HPDE6-E6E7 (cell line): ENCODE measurements around the gene AAMDC.

Experiments
- DNase-seq: peaks from one replicate; pipeline ENCODE4 v3.0.0; 2011; ENCODE audit warnings: missing footprints; ENCODE audit errors: extremely low spot score

Gene AAMDC

DNA sequence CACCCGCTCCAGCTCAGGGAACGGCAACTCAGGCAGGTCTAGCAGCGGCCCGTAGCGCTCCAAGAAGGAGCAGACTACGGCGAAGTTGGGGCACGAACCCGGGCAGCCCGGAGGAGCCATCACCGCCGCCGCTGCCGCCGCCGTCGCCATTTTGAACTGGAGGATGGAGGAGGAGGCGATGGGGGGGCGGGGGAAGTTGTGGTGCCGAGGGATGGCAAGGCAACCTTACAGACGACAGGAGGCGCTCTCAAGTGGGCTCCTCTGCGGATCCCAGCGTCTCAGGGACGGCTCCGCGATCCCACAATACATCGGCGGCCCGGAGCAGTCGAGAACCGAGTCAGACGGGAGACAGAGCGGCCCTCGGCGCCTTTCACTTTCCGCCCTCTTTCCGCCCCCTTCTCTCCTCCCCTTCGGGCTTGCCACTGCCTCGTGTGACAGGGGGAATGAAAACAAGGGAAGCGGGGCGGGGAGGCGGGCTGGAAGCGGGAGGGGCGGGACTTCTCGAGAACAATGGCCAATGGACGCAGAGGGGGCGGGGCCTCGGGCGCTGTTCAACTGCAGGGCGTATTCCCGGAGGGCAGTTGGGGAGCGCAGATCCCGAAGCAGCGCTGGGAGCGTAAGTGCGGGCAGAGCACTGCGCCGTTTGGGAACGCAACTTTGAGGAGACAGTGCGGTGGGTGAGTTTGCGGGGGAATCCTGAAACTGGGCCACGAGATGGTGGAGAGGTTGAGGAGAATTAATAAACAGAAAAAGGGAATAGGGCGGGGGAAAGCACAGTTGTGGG, at the start of gene AAMDC, which contains the start of gene RSF1:
Gene AAMDC, plus strand, starts transcription at position 580 of the 784 bp plus-strand sequence. CDS start 21,353 bp downstream, outside the sequence.
Gene RSF1, minus strand, starts transcription at position 158 of the 784 bp plus-strand sequence. Its CDS starts 8 bp downstream, at position 150.
- peak; percentile 94 for DNase-seq

DNA sequence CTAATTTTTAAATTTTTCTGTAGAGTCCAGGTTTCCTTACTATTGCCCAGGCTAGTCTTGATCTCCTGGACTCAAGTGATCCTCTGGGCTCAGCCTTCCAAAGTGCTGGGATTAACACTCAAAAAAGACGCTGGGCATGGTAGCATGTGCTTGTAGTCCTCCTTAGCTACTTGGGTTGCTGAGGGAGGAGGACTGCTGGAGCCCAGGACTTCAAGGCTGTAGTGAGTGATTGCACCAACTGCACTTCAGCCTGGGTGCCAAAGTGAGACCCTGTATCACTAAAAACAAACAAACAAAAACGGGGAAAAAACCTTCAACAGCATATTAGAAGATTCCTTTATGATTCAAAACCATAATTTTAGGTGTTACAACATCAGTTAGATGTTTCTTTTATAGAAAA, 45.0 kb upstream of the AAMDC start:
- DNase-seq: no peak

DNA sequence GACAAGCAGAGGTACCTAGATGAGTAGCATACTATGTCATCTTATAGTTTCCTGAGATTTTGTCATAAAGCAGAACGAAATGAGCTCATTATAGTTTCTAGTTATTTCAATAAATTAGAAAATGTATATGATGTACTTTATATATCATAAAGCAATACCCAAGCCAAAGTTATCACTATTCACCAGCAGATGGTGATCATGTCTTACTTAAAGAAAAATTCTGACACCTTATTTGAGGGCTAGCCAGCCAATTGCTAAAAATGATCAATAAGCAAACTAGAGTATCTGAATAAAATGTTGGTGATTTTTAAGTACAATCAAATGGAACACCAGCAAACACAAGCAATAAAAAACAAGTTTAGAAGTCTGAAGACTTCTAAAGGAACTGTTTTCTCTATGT, 44.5 kb upstream of the AAMDC start:
- no peak for DNase-seq

DNA sequence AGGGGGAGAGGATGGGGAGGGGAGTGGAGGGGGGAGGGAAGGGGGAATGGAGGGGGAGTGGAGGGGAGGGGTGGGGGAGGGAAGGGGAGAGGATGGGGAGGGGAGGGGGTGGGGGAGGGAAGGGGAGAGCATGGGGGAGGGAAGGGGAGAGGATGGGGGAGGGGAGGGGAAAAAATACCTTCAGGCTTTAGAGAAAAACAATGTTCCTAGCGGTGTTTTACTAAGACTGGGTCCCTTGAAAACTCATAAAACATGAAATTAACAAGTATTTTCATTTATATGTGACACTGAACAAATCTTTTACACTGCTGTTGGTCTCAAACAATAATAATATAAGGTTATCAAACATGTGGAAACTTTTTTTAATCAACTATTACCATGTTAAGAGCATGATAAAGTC, 42.8 kb upstream of the AAMDC start:
- DNase-seq: no peak

DNA sequence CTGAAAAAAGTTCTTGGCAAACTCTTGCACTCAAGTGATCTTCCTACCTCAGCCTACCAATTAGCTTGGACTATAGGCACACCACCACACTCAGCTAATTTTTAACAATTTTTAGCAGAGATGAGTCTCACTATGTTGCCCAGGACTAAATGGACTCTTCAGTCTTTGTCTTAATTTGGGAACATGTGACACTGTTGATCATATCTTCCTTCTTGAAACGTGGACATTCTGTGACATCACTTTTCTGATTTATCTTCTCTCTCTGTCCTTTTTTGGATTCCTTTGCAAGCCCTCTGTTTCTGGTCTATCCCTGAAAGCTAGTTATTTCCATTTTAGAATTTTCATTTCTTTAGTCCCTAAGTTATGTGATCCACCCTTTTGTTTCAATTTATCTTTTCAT, 42.4 kb upstream of the AAMDC start:
- no peak for DNase-seq

DNA sequence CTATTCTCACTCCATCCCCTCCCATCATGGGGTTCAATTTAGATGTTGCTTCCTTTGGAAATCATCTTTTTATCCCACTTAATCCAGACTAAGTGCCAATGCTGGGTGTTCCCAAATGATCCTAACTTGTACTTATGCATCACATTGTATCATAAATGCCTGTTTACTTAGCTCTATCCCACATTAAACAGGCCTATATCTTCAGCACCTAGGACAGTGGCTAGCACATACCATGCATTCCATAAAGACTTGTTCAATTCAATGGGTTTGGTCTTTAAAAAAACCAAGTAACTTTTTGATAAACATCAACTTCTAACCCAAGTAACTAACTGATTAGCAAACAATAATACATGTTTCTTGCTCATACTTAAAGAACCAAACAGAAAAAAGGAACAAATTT, 41.0 kb upstream of the AAMDC start:
- no peak for DNase-seq

DNA sequence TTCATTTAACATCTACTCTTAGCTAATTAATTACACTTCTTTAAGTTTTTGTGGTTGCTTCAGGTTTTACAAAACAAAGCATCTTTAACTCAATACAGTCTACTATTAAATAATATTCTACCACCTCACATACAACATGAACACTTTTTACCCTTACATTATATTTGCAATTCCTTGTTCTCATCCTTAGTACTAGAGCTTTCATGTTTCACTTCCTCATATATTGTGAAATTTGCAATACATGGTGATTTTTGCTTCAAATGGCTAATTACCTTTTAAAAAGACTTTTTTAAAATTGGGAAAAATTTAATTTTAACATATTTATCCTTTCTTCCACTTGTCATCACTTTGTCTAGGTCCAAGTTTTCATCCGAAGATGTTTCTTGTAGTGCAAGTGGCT, 37.9 kb upstream of the AAMDC start:
- DNase-seq: no peak

DNA sequence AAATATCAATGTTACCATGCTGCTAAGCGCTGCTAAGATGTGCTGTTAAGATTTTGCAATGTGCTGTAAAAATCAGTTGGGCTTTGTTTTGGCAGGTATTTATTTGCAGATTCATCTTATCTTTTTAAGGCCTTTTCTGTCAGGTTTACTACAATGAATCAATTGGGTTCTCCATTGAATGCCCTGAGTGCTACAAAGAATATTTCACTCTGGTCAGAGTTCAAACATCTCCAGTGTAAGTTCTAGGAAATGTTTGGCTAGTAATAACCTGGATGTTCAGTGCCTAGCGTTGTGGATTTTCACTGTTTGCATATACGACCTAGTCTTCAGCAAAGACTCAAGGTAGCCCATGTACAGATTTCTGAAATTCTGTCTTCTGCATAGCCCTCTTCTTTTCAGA, 36.4 kb upstream of the AAMDC start:
- no peak for DNase-seq

DNA sequence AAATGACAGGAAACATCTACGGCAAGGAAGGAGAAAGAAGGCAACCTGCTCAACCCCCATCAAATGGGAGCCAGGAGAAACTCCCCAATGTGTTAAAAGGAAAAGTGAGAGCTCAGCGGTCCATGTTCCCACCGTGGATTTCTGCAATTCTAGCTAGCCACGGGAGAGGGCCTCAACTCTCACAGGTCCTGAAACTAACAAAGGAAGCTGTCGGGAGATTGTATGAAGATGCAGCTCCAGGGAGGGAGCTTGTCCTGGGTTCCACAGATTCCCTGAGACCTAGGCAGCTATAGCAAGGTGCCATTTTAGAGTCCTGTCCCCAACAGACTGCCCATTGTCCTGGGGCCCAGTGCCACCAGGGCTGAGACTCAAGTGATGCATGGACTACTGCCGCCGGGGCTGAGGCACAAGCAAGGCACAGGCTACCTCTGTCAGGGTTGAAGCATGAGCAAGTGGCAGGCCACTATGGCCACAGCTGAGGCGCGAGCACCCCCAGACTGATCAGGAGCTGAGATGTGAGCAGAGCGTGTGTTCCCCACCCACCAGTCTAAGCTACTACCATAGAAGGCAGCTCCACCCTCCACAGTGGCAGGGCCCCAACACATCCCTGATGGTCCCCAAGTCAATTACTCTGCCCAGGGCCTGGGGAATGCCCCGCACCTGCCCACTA, 31.7 kb upstream of the AAMDC start:
- DNase-seq: no peak

DNA sequence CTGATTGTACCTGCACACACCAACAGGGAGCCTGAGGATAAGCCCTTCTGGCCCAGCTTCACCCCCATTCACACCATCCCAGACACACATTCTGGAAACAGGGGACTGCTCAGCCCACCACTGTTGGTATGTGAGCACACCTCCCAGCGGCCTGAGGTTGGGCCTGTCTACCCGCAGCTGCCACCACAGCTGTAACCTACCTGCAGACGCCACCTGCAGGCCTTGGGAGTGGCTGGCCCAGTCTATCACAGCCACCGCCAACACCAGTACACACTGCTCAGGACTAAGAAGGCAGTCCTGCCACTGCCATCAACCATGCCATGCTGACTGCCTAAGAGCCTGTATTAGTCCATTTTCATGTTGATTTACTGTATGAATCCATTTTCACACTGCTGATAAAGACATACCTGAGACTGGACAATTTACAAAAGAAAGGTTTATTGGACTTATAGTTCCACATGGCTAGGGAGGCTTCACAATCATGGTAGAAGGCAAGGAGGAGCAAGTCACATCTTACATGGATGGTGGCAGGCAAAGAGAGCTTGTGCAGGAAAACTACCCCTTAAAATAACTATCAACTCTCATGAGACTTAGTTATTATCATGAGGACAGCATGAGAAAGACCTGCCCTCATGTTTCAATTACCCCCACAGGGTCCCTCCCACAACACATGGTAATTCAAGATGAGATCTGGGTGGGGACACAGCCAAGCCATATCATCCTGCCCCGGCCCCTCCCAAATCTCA, 31.0 kb upstream of the AAMDC start:
- DNase-seq: no peak

DNA sequence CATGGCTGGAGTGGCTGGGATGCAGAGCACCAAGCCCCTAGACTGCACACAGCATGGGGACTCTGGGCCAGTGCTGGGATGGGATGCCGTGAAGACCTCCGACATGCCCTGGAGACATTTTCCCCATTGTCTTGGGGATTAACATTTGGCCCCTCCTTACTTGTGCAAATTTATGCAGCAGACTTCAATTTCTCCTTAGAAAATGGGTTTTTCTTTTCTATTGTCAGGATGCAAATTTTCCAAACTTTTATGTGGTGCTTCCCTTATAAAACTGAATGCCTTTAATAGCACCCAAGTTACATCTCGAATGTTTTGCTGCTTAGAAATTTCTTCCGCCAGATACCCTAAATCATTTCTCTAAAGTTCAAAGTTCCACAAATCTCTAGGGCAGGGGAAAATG, 29.6 kb upstream of the AAMDC start:
- no peak for DNase-seq

DNA sequence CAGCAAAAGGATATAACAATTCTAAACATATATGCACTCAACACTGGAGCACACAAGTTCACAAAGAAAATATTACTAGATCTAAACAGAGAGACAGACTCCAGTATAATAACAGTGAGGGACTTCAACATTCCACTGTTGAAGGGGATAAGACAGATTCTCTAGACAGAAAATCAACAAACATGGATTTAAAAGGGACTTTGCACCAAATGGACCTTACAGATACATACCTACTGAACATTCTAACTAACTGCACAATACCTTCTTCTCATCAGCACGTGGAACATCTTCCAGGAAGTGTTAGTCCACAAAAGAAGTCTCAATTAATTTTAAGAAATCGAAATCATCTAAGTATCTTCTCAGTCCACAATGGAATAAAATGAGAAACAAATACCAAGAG, 27.0 kb upstream of the AAMDC start:
- DNase-seq: no peak

DNA sequence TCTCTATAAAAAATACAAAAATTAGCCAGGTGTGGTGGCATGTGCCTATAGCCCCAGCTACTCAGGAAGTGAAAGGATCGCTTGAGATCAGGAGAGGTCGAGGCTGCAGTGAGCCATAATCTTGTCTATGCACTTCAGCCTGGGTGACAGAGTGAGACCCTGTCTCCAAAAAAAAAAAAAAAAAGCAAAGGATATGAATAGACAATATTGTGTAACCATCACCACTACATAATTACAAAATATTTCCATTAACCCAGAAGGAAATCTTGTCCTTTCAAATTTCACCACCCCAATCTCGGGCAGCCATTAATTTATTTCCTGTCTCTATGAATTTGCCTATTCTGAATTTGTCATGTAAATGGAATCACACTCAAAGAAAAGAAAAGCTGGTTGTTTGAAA, 21.6 kb upstream of the AAMDC start:
- no peak for DNase-seq

DNA sequence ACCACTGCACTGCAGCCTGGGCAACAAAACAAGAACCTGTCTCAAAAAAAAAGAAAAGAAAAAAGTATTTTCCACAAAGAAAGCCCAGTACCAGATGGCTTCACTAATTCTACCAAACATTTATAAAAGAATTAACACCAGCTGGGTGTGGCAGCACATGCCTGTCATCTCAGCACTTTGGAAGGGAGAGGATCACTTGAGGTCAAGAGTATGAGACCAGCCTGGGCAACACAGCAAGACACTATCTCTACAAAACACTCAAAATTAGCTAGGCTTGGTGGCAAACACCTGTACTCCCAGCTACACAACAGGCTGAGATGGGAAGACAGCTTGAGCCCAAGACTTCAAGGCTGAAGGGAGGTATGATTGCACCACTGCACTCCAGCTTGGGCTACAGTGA, 20.5 kb upstream of the AAMDC start:
- no peak for DNase-seq

DNA sequence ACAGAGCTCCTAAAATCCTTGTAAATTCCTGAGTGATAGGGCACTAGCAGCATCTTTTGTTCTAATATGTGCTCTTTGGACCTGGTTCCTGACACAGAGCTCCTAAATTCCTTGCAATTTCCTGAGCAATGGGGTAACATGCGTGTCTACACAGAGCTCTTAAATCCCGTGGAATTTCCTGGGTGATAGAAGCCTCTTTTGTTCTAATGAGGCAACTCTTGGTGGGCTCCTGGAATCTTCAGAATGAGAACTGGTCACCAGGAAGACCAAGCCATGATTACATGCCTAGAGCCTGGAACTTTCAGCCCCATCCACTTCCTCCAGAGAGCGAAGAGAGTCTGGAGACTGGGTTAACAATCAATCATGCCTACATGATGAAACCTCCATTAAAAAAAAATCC, 19.5 kb upstream of the AAMDC start:
- no peak for DNase-seq

DNA sequence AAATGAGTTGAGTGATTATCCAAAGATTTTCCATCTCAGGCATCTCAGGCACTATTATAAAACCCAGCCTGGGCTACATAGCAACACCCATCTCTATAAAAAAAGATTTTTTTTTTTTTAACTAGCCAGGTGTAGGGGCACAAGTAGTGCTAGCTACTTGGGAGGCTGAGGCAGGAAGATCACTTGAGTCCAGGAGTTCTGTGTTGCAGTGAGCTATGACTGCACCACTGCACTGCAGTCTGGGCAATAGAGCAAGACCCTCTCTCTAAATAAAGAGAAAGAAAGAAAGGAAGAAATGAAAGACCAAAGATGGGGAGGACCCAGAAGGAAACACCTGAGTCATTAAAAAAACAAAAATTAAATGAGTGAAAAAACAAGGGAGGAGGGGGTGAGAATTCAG, 14.5 kb upstream of the AAMDC start:
- no peak for DNase-seq

DNA sequence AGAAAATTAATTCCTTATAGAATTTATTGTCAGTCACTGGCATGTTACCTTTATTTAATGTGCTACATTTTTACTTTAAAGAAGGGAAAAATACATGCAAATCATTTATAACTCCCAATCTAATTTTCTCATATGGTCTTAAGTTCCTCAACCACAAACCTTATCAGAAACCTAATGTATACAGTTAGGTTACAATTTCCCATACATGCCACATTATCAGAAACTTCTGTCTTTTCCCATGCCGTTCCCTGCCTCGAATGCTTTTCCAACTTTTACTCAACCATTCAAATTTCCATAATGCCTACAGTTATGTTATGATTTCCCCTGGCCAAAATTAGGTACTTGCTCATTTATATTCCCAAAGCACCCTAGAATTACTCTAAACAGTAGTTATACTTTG, 14.0 kb upstream of the AAMDC start:
- no peak for DNase-seq

DNA sequence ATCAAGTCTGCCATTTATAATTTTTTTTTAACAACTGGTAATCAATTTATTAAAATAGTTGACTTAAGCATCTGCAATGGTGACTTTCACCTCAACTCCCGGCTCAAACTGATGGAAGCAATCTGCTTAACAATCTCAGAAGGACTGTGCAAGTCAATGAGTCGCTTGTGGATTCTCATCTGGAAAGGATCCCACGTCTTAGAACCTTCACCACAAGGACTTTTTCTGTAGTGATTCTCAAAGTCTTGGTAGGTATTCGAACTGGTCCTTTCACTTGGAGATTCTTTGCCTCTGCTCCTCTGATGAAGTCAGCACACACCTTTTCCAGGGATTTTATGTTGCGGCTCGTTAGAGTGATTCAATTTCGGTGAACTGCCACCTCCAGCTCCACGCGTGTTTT, 7.7 kb upstream of the AAMDC start:
- no peak for DNase-seq

DNA sequence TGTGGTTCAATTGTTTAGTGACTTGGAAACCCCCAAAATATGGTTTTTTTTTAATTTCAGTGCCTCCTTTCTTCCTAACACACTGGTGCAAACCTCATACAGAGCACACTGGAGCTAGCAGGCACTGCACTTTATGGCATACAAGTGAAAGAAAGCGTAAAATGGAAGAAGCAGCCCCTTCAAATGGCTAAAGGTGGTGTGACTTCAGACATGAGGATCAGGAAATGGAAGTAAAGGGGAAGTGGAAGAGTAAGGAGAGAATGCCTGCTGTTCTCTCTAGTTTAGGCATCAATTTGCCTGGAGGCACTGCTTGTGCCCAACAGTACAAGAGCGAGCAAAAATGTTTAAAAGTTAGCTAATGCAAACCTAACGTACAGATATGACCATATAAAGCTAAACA, 6.1 kb upstream of the AAMDC start:
- no peak for DNase-seq

DNA sequence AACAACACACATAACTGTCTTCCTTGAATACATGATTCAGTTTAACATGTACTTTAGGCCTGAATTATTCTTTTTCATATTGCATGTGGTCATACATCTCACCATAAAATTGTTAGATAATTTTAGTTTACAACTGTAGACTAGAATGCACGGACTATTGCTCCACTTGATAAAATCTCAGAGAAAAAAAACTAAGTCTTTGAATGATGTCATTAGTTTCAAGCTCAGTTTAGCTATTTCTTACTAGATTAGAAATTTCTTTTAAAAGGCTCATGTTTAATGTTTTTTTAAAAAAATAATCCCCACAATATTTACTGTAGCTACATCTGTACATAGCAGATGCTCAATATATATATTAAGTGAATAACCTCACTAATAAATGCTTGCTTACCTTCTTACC, 5.5 kb upstream of the AAMDC start:
- DNase-seq: no peak

DNA sequence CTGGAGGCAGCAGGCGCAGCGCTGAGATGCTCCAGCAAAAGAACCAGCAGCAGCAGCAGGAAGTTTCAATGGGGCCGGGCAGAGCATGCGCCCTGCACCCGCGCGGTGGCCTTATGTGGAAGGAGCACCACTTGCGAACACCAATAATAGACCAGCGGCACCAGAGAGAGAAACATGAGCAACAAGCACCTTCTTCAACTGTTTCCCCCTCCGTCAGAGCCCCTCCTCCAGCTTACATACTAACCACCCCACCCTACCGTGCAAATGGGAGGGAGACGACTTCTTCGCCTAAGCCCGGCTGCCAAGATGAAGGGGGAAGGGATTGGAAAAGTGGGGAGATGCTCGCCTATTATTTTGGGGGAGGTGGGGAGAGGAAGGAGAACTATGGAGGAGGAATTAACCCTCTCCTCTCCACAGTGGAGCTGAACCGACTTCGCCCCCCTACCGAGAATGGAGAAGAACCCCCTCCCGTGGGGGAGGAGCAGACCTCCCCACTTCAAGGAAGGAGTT, 1.5 kb upstream of the AAMDC start:
- peak; percentile 77 for DNase-seq

DNA sequence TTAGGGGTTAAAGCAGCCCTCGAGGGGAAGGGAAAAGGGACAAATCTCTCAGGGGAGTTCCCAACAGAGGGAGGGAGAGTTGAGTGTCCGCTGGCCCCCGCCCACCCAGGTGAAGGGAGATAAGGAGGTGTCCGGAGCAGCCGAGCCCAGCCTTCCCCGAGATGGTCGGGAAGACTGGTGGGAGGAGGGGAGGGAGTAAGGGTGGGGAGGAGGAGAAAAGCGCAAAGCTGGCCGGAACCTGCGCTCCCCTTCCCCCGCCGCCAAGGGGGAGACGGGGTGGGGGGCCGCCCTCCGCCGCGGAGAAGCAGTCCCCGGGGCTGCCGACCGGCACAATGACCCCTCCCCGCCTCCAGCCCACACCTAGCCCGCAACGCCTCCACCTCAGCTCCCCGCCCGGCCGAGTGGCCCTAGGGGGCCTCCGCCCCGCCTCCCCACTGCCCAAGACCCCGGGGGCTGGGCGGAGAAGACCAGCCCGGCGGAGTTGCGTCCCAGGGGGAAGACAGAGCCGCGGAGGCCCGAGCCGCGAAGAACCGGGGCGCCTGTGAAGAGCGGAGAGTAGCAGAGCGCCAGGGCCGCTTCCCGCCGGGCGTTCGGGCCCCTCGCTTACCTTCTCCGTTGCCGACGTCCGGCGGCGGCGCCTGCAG, 901 bp upstream of the AAMDC start:
- peak; percentile 26 for DNase-seq
